GM19043 (cell line): ENCODE results near the gene ARMC8.
A peak's percentile ranks its signal among the peaks of the same experiment; 100 is the strongest.

Experiments
- ATAC-seq: cut with Tn5 transposase; IDR thresholded peaks from one replicate; pipeline ENCODE4 v1.9.1; 2021; ENCODE audit warnings: low read depth; ENCODE audit not compliant: unreplicated experiment

ARMC8 gene

GRCh38 chr3:138197524-138197923 is 10.4 kb downstream of the ARMC8 start:
- ATAC-seq: no peak

GRCh38 chr3:138199851-138200250 is 12.8 kb downstream of the ARMC8 start:
- peak; percentile 47 for ATAC-seq

GRCh38 chr3:138200424-138200823 is 13.3 kb downstream of the ARMC8 start:
- ATAC-seq: no peak

GRCh38 chr3:138202945-138203701 is 16.0 kb downstream of the ARMC8 start:
- ATAC-seq: no peak

- ATAC-seq: no peak
Measured at GRCh38 chr3:138203938-138204337, 16.8 kb downstream of the ARMC8 start.

- ATAC-seq: no peak
Measured at GRCh38 chr3:138205527-138205926, 18.4 kb downstream of the ARMC8 start.

- no peak for ATAC-seq
Measured at GRCh38 chr3:138206196-138206595, 19.1 kb downstream of the ARMC8 start.

GRCh38 chr3:138210528-138210927 is 23.4 kb downstream of the ARMC8 start:
- ATAC-seq: no peak

- no peak for ATAC-seq
Measured at GRCh38 chr3:138213398-138214085, 26.4 kb downstream of the ARMC8 start.

- no peak for ATAC-seq
Measured at GRCh38 chr3:138219255-138219654, 32.2 kb downstream of the ARMC8 start.

GRCh38 chr3:138220242-138220641 is 33.1 kb downstream of the ARMC8 start:
- no peak for ATAC-seq

GRCh38 chr3:138220788-138221187 is 33.7 kb downstream of the ARMC8 start:
- no peak for ATAC-seq

GRCh38 chr3:138222131-138222941 is 35.2 kb downstream of the ARMC8 start:
- no peak for ATAC-seq

- ATAC-seq: no peak
Measured at GRCh38 chr3:138222942-138223287, 35.8 kb downstream of the ARMC8 start.

- no peak for ATAC-seq
Measured at GRCh38 chr3:138227650-138228049, 40.5 kb downstream of the ARMC8 start.

GRCh38 chr3:138230525-138230924 is 43.4 kb downstream of the ARMC8 start:
- ATAC-seq: no peak

- ATAC-seq: no peak
Measured at GRCh38 chr3:138232705-138233364, 45.7 kb downstream of the ARMC8 start.

GRCh38 chr3:138234401-138235179 is 47.5 kb downstream of the ARMC8 start:
- ATAC-seq: no peak

- no peak for ATAC-seq
Measured at GRCh38 chr3:138238711-138239110, 51.6 kb downstream of the ARMC8 start.

GRCh38 chr3:138241061-138241460 is 54.0 kb downstream of the ARMC8 start:
- no peak for ATAC-seq
